ENCODE measurements around the gene CCNQ. TPM values are rescaled to one million over a fixed set of nuclear protein-coding genes. Genes with fewer than 3 reads are reported as not detected.

Gene CCNQ
- total RNA-seq, 1 donor from 2014 or later, result 15.3 TPM

DNA sequence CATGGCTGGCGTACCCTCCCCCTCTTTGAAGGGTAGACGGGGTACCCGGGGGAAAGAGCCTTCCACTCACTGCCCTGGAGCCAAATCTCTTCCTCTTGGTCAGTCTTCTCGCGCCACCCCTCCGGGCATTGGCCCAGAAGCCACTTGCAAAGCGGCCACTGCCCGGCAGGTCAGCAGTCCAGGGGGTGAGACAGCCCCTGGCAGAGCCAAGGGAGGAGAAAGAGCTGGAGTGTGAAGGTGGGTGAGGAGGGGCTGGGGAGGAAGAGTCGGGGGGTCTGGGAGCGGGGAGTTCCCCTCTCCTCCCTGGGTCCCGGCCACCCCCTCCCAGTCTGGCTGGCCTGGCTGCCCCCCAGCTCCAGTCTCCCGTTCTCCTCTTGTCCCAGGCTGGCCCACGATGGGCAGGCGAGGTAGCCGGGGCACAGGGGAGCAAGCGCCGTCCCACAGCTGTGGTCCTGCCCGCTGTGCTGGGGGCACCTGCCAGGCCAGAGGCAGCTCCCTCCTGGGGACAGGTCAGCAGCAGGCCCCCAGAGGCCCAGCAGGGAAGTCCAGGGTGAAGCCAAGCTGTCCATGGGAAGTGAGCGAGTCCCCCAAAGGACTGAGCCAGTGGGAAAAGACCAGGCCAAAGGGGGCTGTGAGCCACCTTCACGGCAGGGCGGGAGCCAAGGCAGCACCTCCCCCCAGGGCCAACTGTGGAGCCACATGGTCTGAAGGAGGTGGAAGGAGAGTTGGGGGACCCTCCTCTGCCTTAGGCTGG lies 26.5 kb upstream of the CCNQ start:
- H3K27me3 Mint-ChIP-seq (ENCODE audit: unreplicated experiment), result peaks cover 1% of the 10 kb centered on the region
- no peak overlapping the region for H3K27ac Mint-ChIP-seq (ENCODE audit: unreplicated experiment)
- H3K4me1 Mint-ChIP-seq (ENCODE audit: unreplicated experiment), result no peaks in the 10 kb centered on the region
- no peak for DNase-seq (ENCODE audit: low spot score)
- no peaks in the 10 kb centered on the region for H3K9me3 Mint-ChIP-seq (ENCODE audit: unreplicated experiment)
- TF ChIP-seq, protein P1, sequence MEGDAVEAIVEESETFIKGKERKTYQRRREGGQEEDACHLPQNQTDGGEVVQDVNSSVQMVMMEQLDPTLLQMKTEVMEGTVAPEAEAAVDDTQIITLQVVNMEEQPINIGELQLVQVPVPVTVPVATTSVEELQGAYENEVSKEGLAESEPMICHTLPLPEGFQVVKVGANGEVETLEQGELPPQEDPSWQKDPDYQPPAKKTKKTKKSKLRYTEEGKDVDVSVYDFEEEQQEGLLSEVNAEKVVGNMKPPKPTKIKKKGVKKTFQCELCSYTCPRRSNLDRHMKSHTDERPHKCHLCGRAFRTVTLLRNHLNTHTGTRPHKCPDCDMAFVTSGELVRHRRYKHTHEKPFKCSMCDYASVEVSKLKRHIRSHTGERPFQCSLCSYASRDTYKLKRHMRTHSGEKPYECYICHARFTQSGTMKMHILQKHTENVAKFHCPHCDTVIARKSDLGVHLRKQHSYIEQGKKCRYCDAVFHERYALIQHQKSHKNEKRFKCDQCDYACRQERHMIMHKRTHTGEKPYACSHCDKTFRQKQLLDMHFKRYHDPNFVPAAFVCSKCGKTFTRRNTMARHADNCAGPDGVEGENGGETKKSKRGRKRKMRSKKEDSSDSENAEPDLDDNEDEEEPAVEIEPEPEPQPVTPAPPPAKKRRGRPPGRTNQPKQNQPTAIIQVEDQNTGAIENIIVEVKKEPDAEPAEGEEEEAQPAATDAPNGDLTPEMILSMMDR (IDR thresholded peaks at IDR 0.05; ENCODE audit: unreplicated experiment), result no peak
- no peak overlapping the region for H3K4me3 Mint-ChIP-seq (ENCODE audit: unreplicated experiment)
- H3K36me3 Mint-ChIP-seq (ENCODE audit: low read depth, unreplicated experiment), result no peaks in the 10 kb centered on the region

GRCh38 chrX:153624196-153625091 lies 25.5 kb upstream of the CCNQ start:
- DNase-seq (ENCODE audit: low spot score), result no peak
- Mint-ChIP-seq H3K27ac (ENCODE audit: unreplicated experiment) (no peak overlapping the region), H3K4me1 (ENCODE audit: unreplicated experiment) (no peaks in the 10 kb centered on the region), H3K36me3 (ENCODE audit: low read depth, unreplicated experiment) (no peaks in the 10 kb centered on the region), H3K27me3 (ENCODE audit: unreplicated experiment) (no peaks in the 10 kb centered on the region), H3K4me3 (ENCODE audit: unreplicated experiment) (no peak overlapping the region), H3K9me3 (ENCODE audit: unreplicated experiment) (no peaks in the 10 kb centered on the region)
- TF ChIP-seq, protein P1 (IDR thresholded peaks at IDR 0.05; ENCODE audit: unreplicated experiment), result no peak

GRCh38 chrX:153623310-153624029 lies 24.5 kb upstream of the CCNQ start:
- DNase-seq (ENCODE audit: low spot score), result no peak
- Mint-ChIP-seq H3K4me1 (ENCODE audit: unreplicated experiment) (no peaks in the 10 kb centered on the region), H3K9me3 (ENCODE audit: unreplicated experiment) (no peaks in the 10 kb centered on the region), H3K36me3 (ENCODE audit: low read depth, unreplicated experiment) (no peaks in the 10 kb centered on the region), H3K4me3 (ENCODE audit: unreplicated experiment) (no peak overlapping the region), H3K27ac (ENCODE audit: unreplicated experiment) (no peak overlapping the region), H3K27me3 (ENCODE audit: unreplicated experiment) (no peaks in the 10 kb centered on the region)
- TF ChIP-seq, protein P1 (IDR thresholded peaks at IDR 0.05; ENCODE audit: unreplicated experiment), result no peak

DNA sequence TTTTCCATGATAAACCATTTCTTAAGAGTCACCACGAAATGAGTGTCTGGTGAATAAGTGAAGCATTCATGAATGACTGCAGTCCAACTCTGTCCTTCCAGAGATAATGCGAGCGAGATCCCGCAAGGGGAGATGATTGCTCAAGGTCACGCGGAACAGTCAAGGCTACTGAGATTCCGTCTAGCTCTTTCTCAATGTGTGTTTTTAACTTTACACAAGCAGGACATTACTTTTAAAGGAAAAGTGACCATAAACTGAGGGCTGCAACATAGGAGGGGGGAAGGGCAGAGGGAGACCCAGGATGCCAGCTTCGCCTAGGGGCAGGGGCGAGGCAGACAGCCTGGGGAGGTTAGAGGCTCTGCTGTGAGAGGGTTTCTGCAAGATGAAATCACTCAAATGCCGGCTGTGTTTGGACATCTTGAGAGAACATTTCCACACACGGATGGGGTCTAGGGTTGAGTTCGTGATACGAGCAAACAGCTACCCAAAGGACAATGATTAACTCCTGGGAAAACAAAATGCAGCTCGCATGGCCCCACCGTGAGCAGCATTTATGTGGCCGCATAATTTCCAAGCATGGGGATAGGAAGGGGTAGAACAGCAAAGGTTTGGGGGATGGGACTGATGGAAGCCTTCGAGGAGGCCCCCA lies 23.8 kb upstream of the CCNQ start:
- H3K4me3 Mint-ChIP-seq (ENCODE audit: unreplicated experiment), result no peak overlapping the region
- no peaks in the 10 kb centered on the region for H3K36me3 Mint-ChIP-seq (ENCODE audit: low read depth, unreplicated experiment)

More for the DNA sequence above, 23.8 kb upstream of the CCNQ start:
- H3K27me3 Mint-ChIP-seq (ENCODE audit: unreplicated experiment), result no peaks in the 10 kb centered on the region
- no peaks in the 10 kb centered on the region for H3K9me3 Mint-ChIP-seq (ENCODE audit: unreplicated experiment)
- no peak overlapping the region for H3K27ac Mint-ChIP-seq (ENCODE audit: unreplicated experiment)
- DNase-seq (ENCODE audit: low spot score), result no peak
- TF ChIP-seq, protein P1 (IDR thresholded peaks at IDR 0.05; ENCODE audit: unreplicated experiment), result no peak
- no peaks in the 10 kb centered on the region for H3K4me1 Mint-ChIP-seq (ENCODE audit: unreplicated experiment)
